DOHH2 (cell line): ENCODE measurements around the gene PDE3B.

ENCODE experiments used
- CTCF ChIP-seq: fragments of 200-600 bp; sonication (generic); IDR thresholded peaks from one replicate; pipeline ENCODE4 v1.5.1; 2014; ENCODE audit warnings: antibody characterized with exemption, mild to moderate bottlenecking, low read depth, low read length; ENCODE audit not compliant: poor library complexity, severe bottlenecking
- EZH2phosphoT487 ChIP-seq: fragments of 200-600 bp; sonication (generic); IDR thresholded peaks from 2 replicates; pipeline ENCODE4 v1.6.1; 2017; ENCODE audit warnings: borderline replicate concordance, mild to moderate bottlenecking, antibody characterized with exemption, low read length, moderate library complexity, mixed read lengths

GRCh38 chr11:14687943-14688627, 44.5 kb downstream of the PDE3B start:
- TF ChIP-seq CTCF (no peak), EZH2phosphoT487 (no peak)
